OCI-LY3 (cell line): ENCODE results near the gene SAPCD1.
A peak's percentile ranks its signal among the peaks of the same experiment; 100 is the strongest.

Experiments
- H2AFZ ChIP-seq: fragments of 200-600, 300-600 bp; shearing (Covaris generic); 2 replicates; pipeline ENCODE4 v1.6.0; 2014; ENCODE audit warnings: antibody characterized with exemption, low read depth, low read length
- H3K27ac ChIP-seq: fragments of 200-600, 300-600 bp; sonication (generic); 2 replicates; pipeline ENCODE4 v1.5.1; 2014; ENCODE audit warnings: mild to moderate bottlenecking, low read length, moderate library complexity, mixed read lengths
- H3K27me3 ChIP-seq: fragments of 200-600, 300-600 bp; sonication (generic); 2 replicates; pipeline ENCODE4 v1.6.1; 2014; ENCODE audit warnings: low read depth, low read length, mixed read lengths
- H3K36me3 ChIP-seq: fragments of 200-600, 300-600 bp; sonication (generic); replicated peaks from 2 replicates; pipeline ENCODE3; 2014; ENCODE audit warnings: low read depth, low read length, mixed read lengths
- H3K4me1 ChIP-seq: fragments of 300-600, 200-600 bp; sonication (generic); 2 replicates; pipeline ENCODE4 v1.6.1; 2014; ENCODE audit warnings: low read length, mixed read lengths
- H3K4me2 ChIP-seq: fragments of 200-600, 300-600 bp; sonication (generic); 2 replicates; pipeline ENCODE4 v1.6.1; 2014; ENCODE audit warnings: low read length, mixed read lengths
- H3K4me3 ChIP-seq: fragments of 300-600, 200-600 bp; sonication (generic); 2 replicates; pipeline ENCODE4 v1.5.1; 2014; ENCODE audit warnings: antibody characterized with exemption, mild to moderate bottlenecking, low read length, moderate library complexity
- H3K79me2 ChIP-seq: fragments of 300-600, 200-600 bp; shearing (Covaris generic); 2 replicates; pipeline ENCODE4 v1.6.1; 2014; ENCODE audit warnings: mild to moderate bottlenecking, low read length, mixed read lengths
- H3K9ac ChIP-seq: fragments of 300-600, 200-600 bp; shearing (Covaris generic); 2 replicates; pipeline ENCODE4 v1.6.0; 2014; ENCODE audit warnings: mild to moderate bottlenecking, low read length, moderate library complexity
- H3K9me3 ChIP-seq: fragments of 200-600, 300-600 bp; shearing (Covaris generic); 2 replicates; pipeline ENCODE4 v1.6.1; 2014; ENCODE audit warnings: low read length, mixed read lengths; ENCODE audit not compliant: insufficient read depth
- H4K20me1 ChIP-seq: fragments of 200-600, 300-600 bp; sonication (generic); 2 replicates; pipeline ENCODE4 v1.6.1; 2016; ENCODE audit warnings: low read length, mixed read lengths; ENCODE audit not compliant: insufficient read depth
- CTCF ChIP-seq: fragments of 200-600, 300-600 bp; sonication (generic); IDR thresholded peaks from 2 replicates; pipeline ENCODE4 v1.5.1; 2014; ENCODE audit warnings: antibody characterized with exemption, low read length, low read depth
- EZH2phosphoT487 ChIP-seq: fragments of 200-600 bp; shearing (Covaris generic); IDR thresholded peaks from 2 replicates; pipeline ENCODE4 v1.6.1; 2018; ENCODE audit warnings: antibody characterized with exemption, mixed run types, low read depth

The SAPCD1 gene

DNA sequence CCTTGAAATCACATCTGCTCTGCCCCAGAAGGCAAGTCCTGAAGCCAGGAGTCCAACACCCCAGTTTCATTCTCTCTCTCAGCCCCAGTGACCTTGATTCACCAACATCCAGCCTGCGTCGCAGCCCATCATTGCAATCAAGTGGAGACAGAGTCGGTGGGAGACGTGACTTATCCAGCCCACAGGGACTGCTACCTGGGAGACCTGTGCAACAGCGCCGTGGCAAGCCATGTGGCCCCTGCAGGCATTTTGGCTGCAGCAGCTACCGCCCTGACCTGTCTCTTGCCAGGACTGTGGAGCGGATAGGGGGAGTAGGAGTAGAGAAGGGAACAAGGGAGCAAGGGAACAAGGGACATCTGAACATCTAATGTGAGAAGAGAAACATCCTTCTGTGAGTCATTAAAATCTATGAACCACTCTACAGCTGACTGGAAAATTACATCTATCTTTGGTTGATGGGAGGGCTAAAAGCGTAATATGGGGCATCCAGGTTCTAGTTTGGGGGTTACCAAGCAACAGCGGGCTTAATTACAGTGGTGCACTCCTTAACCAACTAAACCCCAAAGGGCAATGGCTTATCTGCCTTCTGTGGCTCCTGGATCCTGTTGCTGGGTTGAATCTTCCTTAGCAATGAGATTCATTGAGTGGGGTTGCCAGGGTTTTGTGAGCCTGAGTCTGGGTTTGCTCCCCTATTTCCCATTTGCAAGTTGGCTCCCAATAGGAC is 44.8 kb upstream of the SAPCD1 start:
- Histone ChIP-seq H3K79me2 (no peaks in the 10 kb centered on the region), H2AFZ (no peak overlapping the region), H3K9me3 (no peaks in the 10 kb centered on the region), H3K36me3 (no peaks in the 10 kb centered on the region), H4K20me1 (no peaks in the 10 kb centered on the region), H3K4me2 (no peak overlapping the region), H3K9ac (no peak overlapping the region), H3K27me3 (no peaks in the 10 kb centered on the region), H3K27ac (no peak overlapping the region), H3K4me1 (no peaks in the 10 kb centered on the region), H3K4me3 (no peak overlapping the region)
- TF ChIP-seq CTCF = peak; percentile 9; the same call in 1 of the 2 replicates
- TF ChIP-seq EZH2phosphoT487 = no peak

DNA sequence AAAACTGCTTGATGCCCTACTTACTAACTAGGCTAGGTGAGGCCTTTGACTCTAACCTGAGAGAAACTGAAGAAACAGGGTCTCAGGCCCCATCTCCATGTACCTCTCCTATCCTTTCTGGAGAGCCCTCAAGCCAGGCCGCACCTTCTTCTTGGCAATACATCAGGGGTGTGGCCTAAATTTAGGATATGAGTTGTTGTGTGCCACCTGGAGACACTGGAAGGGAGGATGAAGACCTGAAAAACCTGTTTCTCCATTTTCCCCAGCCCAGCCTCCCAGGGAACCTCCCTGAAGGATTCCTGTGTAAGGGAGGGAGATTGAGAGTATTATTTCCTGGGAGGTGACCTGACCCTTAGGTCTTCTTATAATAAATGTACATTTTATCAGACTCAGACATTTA is 44.2 kb upstream of the SAPCD1 start:
- H2AFZ ChIP-seq = no peak overlapping the region
- no peak overlapping the region for H3K9ac ChIP-seq
- TF ChIP-seq EZH2phosphoT487 (no peak), CTCF (no peak)
- no peak overlapping the region for H3K27ac ChIP-seq
- no peaks in the 10 kb centered on the region for H3K4me1 ChIP-seq
- H3K4me2 ChIP-seq = no peak overlapping the region
- H3K36me3 ChIP-seq = no peaks in the 10 kb centered on the region
- no peak overlapping the region for H3K4me3 ChIP-seq
- no peaks in the 10 kb centered on the region for H3K9me3 ChIP-seq
- H3K27me3 ChIP-seq = no peaks in the 10 kb centered on the region
- H3K79me2 ChIP-seq = no peaks in the 10 kb centered on the region
- no peaks in the 10 kb centered on the region for H4K20me1 ChIP-seq

DNA sequence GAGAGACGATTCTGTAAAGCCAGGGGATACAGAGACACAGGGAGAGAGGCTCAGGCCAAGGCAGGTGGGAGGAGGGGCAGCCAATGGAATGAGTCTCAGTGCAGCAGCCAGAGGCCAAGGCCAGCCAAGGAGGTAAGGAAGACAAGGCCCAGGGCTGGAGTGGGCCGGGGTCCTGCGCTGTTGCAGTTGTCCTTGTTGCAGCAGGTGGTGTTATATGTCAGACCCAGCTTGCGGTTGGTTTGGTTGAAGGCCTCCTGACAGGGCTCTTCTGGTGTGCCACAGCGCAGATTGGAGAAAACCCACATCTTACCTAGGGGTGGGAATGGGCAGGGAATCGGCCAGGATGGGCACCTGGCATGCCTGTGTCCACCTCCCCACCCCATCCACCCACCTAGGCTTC is 43.5 kb upstream of the SAPCD1 start:
- H3K4me1 ChIP-seq = no peaks in the 10 kb centered on the region
- H3K9me3 ChIP-seq = no peaks in the 10 kb centered on the region
- H3K4me2 ChIP-seq = no peak overlapping the region
- H3K36me3 ChIP-seq = no peaks in the 10 kb centered on the region
- H3K27me3 ChIP-seq = no peaks in the 10 kb centered on the region
- no peak overlapping the region for H3K9ac ChIP-seq
- H2AFZ ChIP-seq = no peak overlapping the region
- H3K79me2 ChIP-seq = no peaks in the 10 kb centered on the region
- no peaks in the 10 kb centered on the region for H4K20me1 ChIP-seq
- TF ChIP-seq EZH2phosphoT487 = no peak
- H3K27ac ChIP-seq = no peak overlapping the region
- H3K4me3 ChIP-seq = no peak overlapping the region

DNA sequence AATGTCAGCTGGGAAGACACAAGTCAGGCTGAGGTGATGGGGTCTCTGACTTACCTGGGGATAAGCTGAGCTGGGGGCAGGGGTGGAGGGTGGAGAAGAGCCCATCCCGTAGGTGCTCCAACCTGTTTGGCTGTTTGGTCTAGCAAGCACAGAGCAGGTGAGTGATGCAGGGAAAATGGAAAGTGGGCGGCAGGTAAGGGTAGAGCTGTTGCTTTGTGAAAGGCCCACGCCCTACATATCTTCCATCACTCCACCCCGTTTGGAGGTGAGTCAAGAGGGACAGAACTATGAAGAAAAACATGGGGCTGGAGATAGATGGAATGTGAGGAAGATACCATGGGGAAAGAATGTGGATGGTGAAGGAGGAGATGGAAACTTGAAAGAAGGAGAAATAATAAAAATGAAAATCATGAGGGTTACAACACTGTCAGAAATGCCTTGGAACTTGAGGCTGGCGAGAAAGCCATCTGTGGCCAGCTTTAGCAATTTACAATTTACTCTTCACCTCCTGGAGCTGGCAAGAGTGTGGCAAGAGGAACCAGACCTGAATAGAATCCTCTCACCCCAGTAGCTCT is 42.2 kb upstream of the SAPCD1 start:
- no peaks in the 10 kb centered on the region for H3K79me2 ChIP-seq
- no peak overlapping the region for H3K4me2 ChIP-seq

More for the DNA sequence above, 42.2 kb upstream of the SAPCD1 start:
- H3K27me3 ChIP-seq = no peaks in the 10 kb centered on the region
- no peak overlapping the region for H3K4me3 ChIP-seq
- H3K4me1 ChIP-seq = no peaks in the 10 kb centered on the region
- H3K9me3 ChIP-seq = no peaks in the 10 kb centered on the region
- no peak overlapping the region for H3K27ac ChIP-seq
- H3K9ac ChIP-seq = no peak overlapping the region
- H3K36me3 ChIP-seq = no peaks in the 10 kb centered on the region
- no peak for TF ChIP-seq CTCF
- no peak for TF ChIP-seq EZH2phosphoT487
- H4K20me1 ChIP-seq = no peaks in the 10 kb centered on the region
- H2AFZ ChIP-seq = no peak overlapping the region
